SK-N-MC (cell line): Measurements from ENCODE around the gene TMC1.
"Not testable (repeated sequence)": the region's sequence is repeated elsewhere in the genome, so short reads cannot be mapped to it uniquely, and the experiment has no call there.

Experiments used
- EZH2 ChIP-seq: fragments of 200-600 bp; sonication (generic); IDR thresholded peaks from one replicate; pipeline ENCODE4 v1.6.1; 2017; ENCODE audit warnings: antibody characterized with exemption
- POLR2AphosphoS5 ChIP-seq: IDR thresholded peaks from 2 replicates; pipeline ENCODE4 v1.6.1; 2012; ENCODE audit warnings: mild to moderate bottlenecking, low read depth, low read length, borderline replicate concordance

DNA sequence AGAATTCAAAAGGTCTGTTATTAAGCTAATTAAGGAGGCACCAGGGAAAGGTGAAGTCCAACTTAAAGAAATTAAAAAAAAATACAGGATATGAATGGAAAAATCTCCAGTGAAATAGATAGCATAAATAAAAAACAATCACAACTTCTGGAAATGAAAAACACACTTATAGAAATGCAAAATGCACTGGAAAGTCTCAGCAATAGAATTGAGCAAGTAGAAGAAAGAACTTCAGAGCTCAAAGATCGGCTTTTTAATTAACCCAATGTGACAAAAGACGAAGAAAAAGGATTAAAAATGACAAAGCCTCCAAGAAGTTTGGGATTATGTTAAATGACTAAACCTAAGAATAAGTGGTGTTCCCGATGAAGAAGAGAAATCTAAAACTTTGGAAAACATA lies 323.6 kb downstream of the TMC1 start:
- TF ChIP-seq EZH2, POLR2AphosphoS5: not testable (repeated sequence)
